ENCODE measurements around the gene TEX14.

DNA sequence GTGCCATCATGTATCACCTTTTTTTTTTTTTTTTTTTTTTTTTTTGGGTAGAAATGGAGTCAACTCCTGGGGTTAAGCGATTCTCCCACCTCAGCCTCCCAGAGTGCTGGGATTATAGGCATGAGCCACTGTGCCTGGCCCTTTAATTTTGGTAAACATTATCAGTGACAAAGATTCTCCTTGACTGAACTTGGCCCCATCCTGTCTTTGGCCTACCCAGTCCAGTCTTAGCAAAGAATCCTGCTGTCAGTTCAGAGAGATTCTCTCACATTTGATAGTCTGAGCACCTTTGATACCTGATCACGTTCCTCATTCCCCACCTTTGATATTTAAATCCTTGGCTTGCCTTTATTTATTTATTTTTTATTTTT is 12.1 kb upstream of the TEX14 start:
- TF ChIP-seq CTCF (IDR thresholded peaks at IDR 0.05) (no peak), POLR2A (IDR thresholded peaks at IDR 0.05) (no peak), EP300 (IDR thresholded peaks at IDR 0.05; ENCODE audit: low read depth) (no peak), POLR2AphosphoS5 (IDR thresholded peaks at IDR 0.05) (no peak)

All from transverse colon (tissue), 4 donors.